SK-N-SH treated with all-trans-retinoic acid at 6 μM for 48 hours (cell line): ENCODE data around the gene SLC50A1.

ENCODE experiments used
- BACH2 ChIP-seq: fragments of 250-450 bp; sonication (Bioruptor Pico); IDR thresholded peaks from 2 replicates; pipeline ENCODE4 v1.9.0; 2021; ENCODE audit warnings: mild to moderate bottlenecking, borderline replicate concordance
- CSDC2 ChIP-seq: fragments of 250-450 bp; sonication (Bioruptor Pico); IDR thresholded peaks from 2 replicates; pipeline ENCODE4 v1.5.0; 2020; ENCODE audit warnings: mild to moderate bottlenecking, moderate library complexity
- ISL1 ChIP-seq: fragments of 250-450 bp; sonication (Bioruptor Pico); IDR thresholded peaks from 2 replicates; pipeline ENCODE4 v2.1.2; 2022; ENCODE audit warnings: mild to moderate bottlenecking, moderate library complexity
- RARB ChIP-seq: fragments of 250-450 bp; sonication (Bioruptor Pico); IDR thresholded peaks from 2 replicates; pipeline ENCODE4 v1.8.0; 2021; ENCODE audit warnings: mild to moderate bottlenecking, moderate library complexity
- ZNF8 ChIP-seq: fragments of 450-650 bp; formaldehyde crosslinking; IDR thresholded peaks from 2 replicates; pipeline ENCODE4 v1.5.0; 2020; ENCODE audit warnings: mild to moderate bottlenecking, moderate library complexity
- TF ChIP-seq, protein P1 (sequence below): fragments of 250-450 bp; sonication (Bioruptor Pico); IDR thresholded peaks from 2 replicates; pipeline ENCODE4 v1.8.0; 2020; ENCODE audit warnings: mild to moderate bottlenecking, moderate library complexity, borderline replicate concordance
- TF ChIP-seq, protein P2 (sequence below): fragments of 250-450 bp; sonication (Bioruptor Pico); IDR thresholded peaks from 2 replicates; pipeline ENCODE4 v1.8.0; 2021; ENCODE audit warnings: low read depth, mild to moderate bottlenecking, moderate library complexity, borderline replicate concordance
- TF ChIP-seq, protein P3 (sequence below): fragments of 250-450 bp; sonication (Bioruptor Pico); IDR thresholded peaks from 2 replicates; pipeline ENCODE4 v1.5.0; 2020; ENCODE audit warnings: mild to moderate bottlenecking, moderate library complexity

DNA sequence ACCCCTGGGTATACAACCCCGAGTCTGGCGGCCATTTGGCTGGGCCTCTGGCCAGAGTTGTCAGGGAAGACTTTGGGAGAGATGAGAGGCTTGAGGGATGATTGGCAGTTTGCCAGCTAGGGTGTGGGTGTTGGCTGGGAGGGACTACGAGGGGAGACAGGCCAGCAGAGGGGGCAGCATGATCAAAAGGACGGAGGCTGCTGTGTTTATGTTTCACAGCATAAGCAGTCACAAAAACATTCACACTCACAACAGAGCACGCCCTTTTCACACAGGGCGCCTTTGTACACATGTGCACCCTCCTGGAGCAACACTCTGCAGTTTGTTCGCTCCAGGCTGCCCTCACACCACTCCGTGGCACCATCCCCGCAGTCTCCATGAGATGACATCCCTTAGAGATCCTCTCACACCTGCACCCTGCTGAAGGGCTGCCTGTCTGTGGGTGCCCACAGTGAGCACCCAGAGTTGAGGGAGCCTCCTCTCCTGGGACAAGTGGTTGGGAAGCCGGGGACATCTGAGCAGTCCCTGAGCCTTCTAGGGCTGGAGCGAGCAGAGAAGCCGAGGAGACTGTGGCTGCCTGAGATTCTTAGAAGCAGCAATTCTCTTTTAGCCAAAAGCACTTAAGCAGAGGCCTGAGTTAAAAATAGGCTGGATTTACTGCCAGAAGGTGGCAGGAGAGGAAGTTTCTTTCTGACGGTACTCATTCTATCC is 41.6 kb upstream of the SLC50A1 start:
- TF ChIP-seq, protein P1, sequence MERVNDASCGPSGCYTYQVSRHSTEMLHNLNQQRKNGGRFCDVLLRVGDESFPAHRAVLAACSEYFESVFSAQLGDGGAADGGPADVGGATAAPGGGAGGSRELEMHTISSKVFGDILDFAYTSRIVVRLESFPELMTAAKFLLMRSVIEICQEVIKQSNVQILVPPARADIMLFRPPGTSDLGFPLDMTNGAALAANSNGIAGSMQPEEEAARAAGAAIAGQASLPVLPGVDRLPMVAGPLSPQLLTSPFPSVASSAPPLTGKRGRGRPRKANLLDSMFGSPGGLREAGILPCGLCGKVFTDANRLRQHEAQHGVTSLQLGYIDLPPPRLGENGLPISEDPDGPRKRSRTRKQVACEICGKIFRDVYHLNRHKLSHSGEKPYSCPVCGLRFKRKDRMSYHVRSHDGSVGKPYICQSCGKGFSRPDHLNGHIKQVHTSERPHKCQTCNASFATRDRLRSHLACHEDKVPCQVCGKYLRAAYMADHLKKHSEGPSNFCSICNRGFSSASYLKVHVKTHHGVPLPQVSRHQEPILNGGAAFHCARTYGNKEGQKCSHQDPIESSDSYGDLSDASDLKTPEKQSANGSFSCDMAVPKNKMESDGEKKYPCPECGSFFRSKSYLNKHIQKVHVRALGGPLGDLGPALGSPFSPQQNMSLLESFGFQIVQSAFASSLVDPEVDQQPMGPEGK (CRISPR knock-in tag): no peak
- TF ChIP-seq ZNF8 (CRISPR knock-in tag): no peak
- TF ChIP-seq, protein P2, sequence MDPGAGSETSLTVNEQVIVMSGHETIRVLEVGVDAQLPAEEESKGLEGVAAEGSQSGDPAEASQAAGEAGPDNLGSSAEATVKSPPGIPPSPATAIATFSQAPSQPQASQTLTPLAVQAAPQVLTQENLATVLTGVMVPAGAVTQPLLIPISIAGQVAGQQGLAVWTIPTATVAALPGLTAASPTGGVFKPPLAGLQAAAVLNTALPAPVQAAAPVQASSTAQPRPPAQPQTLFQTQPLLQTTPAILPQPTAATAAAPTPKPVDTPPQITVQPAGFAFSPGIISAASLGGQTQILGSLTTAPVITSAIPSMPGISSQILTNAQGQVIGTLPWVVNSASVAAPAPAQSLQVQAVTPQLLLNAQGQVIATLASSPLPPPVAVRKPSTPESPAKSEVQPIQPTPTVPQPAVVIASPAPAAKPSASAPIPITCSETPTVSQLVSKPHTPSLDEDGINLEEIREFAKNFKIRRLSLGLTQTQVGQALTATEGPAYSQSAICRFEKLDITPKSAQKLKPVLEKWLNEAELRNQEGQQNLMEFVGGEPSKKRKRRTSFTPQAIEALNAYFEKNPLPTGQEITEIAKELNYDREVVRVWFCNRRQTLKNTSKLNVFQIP (CRISPR knock-in tag): no peak
- TF ChIP-seq ISL1 (CRISPR knock-in tag): no peak
- TF ChIP-seq RARB (CRISPR knock-in tag): no peak
- TF ChIP-seq, protein P3, sequence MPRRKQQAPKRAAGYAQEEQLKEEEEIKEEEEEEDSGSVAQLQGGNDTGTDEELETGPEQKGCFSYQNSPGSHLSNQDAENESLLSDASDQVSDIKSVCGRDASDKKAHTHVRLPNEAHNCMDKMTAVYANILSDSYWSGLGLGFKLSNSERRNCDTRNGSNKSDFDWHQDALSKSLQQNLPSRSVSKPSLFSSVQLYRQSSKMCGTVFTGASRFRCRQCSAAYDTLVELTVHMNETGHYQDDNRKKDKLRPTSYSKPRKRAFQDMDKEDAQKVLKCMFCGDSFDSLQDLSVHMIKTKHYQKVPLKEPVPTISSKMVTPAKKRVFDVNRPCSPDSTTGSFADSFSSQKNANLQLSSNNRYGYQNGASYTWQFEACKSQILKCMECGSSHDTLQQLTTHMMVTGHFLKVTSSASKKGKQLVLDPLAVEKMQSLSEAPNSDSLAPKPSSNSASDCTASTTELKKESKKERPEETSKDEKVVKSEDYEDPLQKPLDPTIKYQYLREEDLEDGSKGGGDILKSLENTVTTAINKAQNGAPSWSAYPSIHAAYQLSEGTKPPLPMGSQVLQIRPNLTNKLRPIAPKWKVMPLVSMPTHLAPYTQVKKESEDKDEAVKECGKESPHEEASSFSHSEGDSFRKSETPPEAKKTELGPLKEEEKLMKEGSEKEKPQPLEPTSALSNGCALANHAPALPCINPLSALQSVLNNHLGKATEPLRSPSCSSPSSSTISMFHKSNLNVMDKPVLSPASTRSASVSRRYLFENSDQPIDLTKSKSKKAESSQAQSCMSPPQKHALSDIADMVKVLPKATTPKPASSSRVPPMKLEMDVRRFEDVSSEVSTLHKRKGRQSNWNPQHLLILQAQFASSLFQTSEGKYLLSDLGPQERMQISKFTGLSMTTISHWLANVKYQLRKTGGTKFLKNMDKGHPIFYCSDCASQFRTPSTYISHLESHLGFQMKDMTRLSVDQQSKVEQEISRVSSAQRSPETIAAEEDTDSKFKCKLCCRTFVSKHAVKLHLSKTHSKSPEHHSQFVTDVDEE (CRISPR knock-in tag): no peak
- TF ChIP-seq BACH2 (CRISPR knock-in tag): no peak
- TF ChIP-seq CSDC2 (CRISPR knock-in tag): no peak
